H9 (cell line): Measurements from ENCODE around the gene EP300. TPM values are rescaled to one million over a fixed set of nuclear protein-coding genes. Genes with fewer than 3 reads are reported as not detected.

Experiments used
- DNase-seq: peaks from one replicate; pipeline ENCODE4 v3.0.0-alpha.2; 2017
- H2AFZ ChIP-seq: one replicate; pipeline ENCODE4 v1.6.1; 2013; ENCODE audit warnings: mild to moderate bottlenecking, low read length, control low read depth, moderate library complexity
- H2AK5ac ChIP-seq: 2 replicates; pipeline ENCODE4 v1.6.1; 2013; ENCODE audit warnings: low read length, control low read depth, mixed read lengths; ENCODE audit not compliant: insufficient read length
- H2BK120ac ChIP-seq: one replicate; pipeline ENCODE4 v1.6.1; 2013; ENCODE audit warnings: low read depth, mild to moderate bottlenecking, low read length, control low read depth, inconsistent platforms; ENCODE audit not compliant: poor library complexity, severe bottlenecking
- H2BK12ac ChIP-seq: 2 replicates; pipeline ENCODE4 v1.6.1; 2013; ENCODE audit warnings: low read length, control low read depth, mixed read lengths, low read depth; ENCODE audit not compliant: insufficient read length
- H2BK15ac ChIP-seq: 2 replicates; pipeline ENCODE4 v1.6.1; 2013; ENCODE audit warnings: low read depth, low read length, control low read depth
- H2BK20ac ChIP-seq: one replicate; pipeline ENCODE4 v1.6.1; 2013; ENCODE audit warnings: low read depth, mild to moderate bottlenecking, low read length, control low read depth, inconsistent platforms; ENCODE audit not compliant: poor library complexity, severe bottlenecking
- H2BK5ac ChIP-seq: 2 replicates; pipeline ENCODE4 v1.6.1; 2013; ENCODE audit warnings: low read length, control low read depth, mixed read lengths; ENCODE audit not compliant: insufficient read length
- H3K14ac ChIP-seq: 2 replicates; pipeline ENCODE4 v1.6.1; 2013; ENCODE audit warnings: low read length, control low read depth; ENCODE audit not compliant: insufficient read depth
- H3K18ac ChIP-seq: 2 replicates; pipeline ENCODE4 v1.6.1; 2013; ENCODE audit warnings: low read depth, mild to moderate bottlenecking, mixed read lengths, low read length, control low read depth; ENCODE audit not compliant: insufficient read length
- H3K23ac ChIP-seq: 2 replicates; pipeline ENCODE4 v1.6.1; 2013; ENCODE audit warnings: low read length, control low read depth, mixed read lengths, low read depth; ENCODE audit not compliant: insufficient read length
- H3K23me2 ChIP-seq: 2 replicates; pipeline ENCODE4 v1.6.1; 2013; ENCODE audit warnings: low read depth, mild to moderate bottlenecking, mixed read lengths, low read length, control low read depth; ENCODE audit not compliant: insufficient read length, poor library complexity, severe bottlenecking
- H3K27ac ChIP-seq: 2 replicates; pipeline ENCODE4 v1.5.1; 2013; ENCODE audit warnings: low read length, control low read depth, mixed read lengths, low read depth; ENCODE audit not compliant: insufficient read length
- H3K27me3 ChIP-seq: 2 replicates; pipeline ENCODE4 v1.6.1; 2013; ENCODE audit warnings: low read length, control low read depth, inconsistent platforms; ENCODE audit not compliant: insufficient read depth
- H3K4ac ChIP-seq: 2 replicates; pipeline ENCODE4 v1.6.1; 2013; ENCODE audit warnings: low read depth, mild to moderate bottlenecking, control low read depth, inconsistent platforms, low read length, moderate library complexity
- H3K4me1 ChIP-seq: 2 replicates; pipeline ENCODE4 v1.6.1; 2013; ENCODE audit warnings: low read length, control low read depth, inconsistent platforms; ENCODE audit not compliant: insufficient read depth
- H3K4me2 ChIP-seq: 2 replicates; pipeline ENCODE4 v1.6.1; 2013; ENCODE audit warnings: low read length, control low read depth, mixed read lengths; ENCODE audit not compliant: insufficient read length, insufficient read depth
- H3K56ac ChIP-seq: 2 replicates; pipeline ENCODE4 v1.6.1; 2013; ENCODE audit warnings: low read depth, mild to moderate bottlenecking, mixed read lengths, low read length, control low read depth; ENCODE audit not compliant: insufficient read length
- H3K79me1 ChIP-seq: 2 replicates; pipeline ENCODE4 v1.6.1; 2013; ENCODE audit warnings: low read depth, mild to moderate bottlenecking, moderate library complexity, low read length, control low read depth, inconsistent platforms; ENCODE audit not compliant: insufficient read depth, poor library complexity, severe bottlenecking
- H3K79me2 ChIP-seq: 2 replicates; pipeline ENCODE4 v1.6.1; 2013; ENCODE audit warnings: low read length, control low read depth, inconsistent platforms; ENCODE audit not compliant: insufficient read depth
- H3K9ac ChIP-seq: 2 replicates; pipeline ENCODE4 v1.6.1; 2013; ENCODE audit warnings: low read length, control low read depth, mixed read lengths; ENCODE audit not compliant: insufficient read length; ENCODE audit errors: extremely low read depth
- H3K9me3 ChIP-seq: one replicate; pipeline ENCODE4 v1.6.1; 2013; ENCODE audit warnings: low read depth, low read length, inconsistent platforms; ENCODE audit not compliant: control insufficient read depth
- H3T11ph ChIP-seq: one replicate; pipeline ENCODE4 v1.6.1; 2013; ENCODE audit warnings: mild to moderate bottlenecking, low read length, control low read depth, inconsistent platforms
- H4K20me1 ChIP-seq: one replicate; pipeline ENCODE4 v1.6.1; 2013; ENCODE audit not compliant: control insufficient read depth, insufficient read length, insufficient read depth
- H4K5ac ChIP-seq: 2 replicates; pipeline ENCODE4 v1.6.1; 2013; ENCODE audit warnings: low read depth, mild to moderate bottlenecking, mixed read lengths, low read length, control low read depth; ENCODE audit not compliant: insufficient read length
- H4K8ac ChIP-seq: replicated peaks from 2 replicates; pipeline ENCODE4 v1.6.1; 2013; ENCODE audit warnings: low read length, control low read depth, mixed read lengths, low read depth; ENCODE audit not compliant: insufficient read length
- H4K91ac ChIP-seq: 2 replicates; pipeline ENCODE4 v1.6.1; 2013; ENCODE audit warnings: low read depth, mild to moderate bottlenecking, moderate library complexity, mixed read lengths, low read length, control low read depth; ENCODE audit not compliant: insufficient read length
- H3K27ac Mint-ChIP-seq, 3 experiments: 2 replicates in 2 of 3; 3 replicates in 1 of 3; pipeline ENCODE4 v1.8.0; 2020 to 2021; ENCODE audit warnings: mixed read lengths in 3 of 3, mild to moderate bottlenecking in 1 of 3, moderate library complexity in 1 of 3
- H3K27me3 Mint-ChIP-seq: 2 replicates; pipeline ENCODE4 v1.8.0; 2021; ENCODE audit warnings: low read depth, mild to moderate bottlenecking, moderate library complexity, mixed read lengths
- H3K36me3 Mint-ChIP-seq, 3 experiments: 2 replicates in 2 of 3; 3 replicates in 1 of 3; pipeline ENCODE4 v1.8.0; 2020 to 2021; ENCODE audit warnings: low read depth in 3 of 3, mixed read lengths in 3 of 3; ENCODE audit not compliant: insufficient read depth in 1 of 3
- H3K4me1 Mint-ChIP-seq, 2 experiments: 2 replicates each; pipeline ENCODE4 v1.8.0; 2020; ENCODE audit warnings: mixed read lengths in 2 of 2
- H3K4me3 Mint-ChIP-seq, 2 experiments: 2 replicates in 1 of 2; 3 replicates in 1 of 2; pipeline ENCODE4 v1.8.0; 2020 to 2021; ENCODE audit warnings: mild to moderate bottlenecking in 2 of 2, mixed read lengths in 2 of 2, moderate library complexity in 1 of 2
- H3K9me3 Mint-ChIP-seq, 2 experiments: 2 replicates in 1 of 2; 3 replicates in 1 of 2; pipeline ENCODE4 v1.8.0; 2020; ENCODE audit warnings: mild to moderate bottlenecking in 2 of 2, mixed read lengths in 2 of 2, moderate library complexity in 1 of 2
- CTCF ChIP-seq: fragments of 200-600 bp; sonication (generic); conservative IDR thresholded peaks from 3 replicates; pipeline ENCODE4 v1.8.0; 2021; ENCODE audit warnings: antibody characterized with exemption, mild to moderate bottlenecking
- WGBS: extraction: QIAGEN DNeasy Blood & Tissue Kit; methylation state at CpG from one replicate; pipeline ENCODE4 v1.1.7; 2013; ENCODE audit warnings: missing lambda C conversion rate, low lambda C conversion rate, mixed read lengths; ENCODE audit not compliant: insufficient read length; ENCODE audit errors: extremely low coverage; 5-methylcytosine and 5-hydroxymethylcytosine counted together
- total RNA-seq: library from RNA; stranded (reverse); gene quantifications from 2 replicates; pipeline ENCODE4 v1.2.1, GENCODE V29; 2021

EP300 gene
- total RNA-seq, 1 experiment from 2014 or later: 136 TPM

DNA sequence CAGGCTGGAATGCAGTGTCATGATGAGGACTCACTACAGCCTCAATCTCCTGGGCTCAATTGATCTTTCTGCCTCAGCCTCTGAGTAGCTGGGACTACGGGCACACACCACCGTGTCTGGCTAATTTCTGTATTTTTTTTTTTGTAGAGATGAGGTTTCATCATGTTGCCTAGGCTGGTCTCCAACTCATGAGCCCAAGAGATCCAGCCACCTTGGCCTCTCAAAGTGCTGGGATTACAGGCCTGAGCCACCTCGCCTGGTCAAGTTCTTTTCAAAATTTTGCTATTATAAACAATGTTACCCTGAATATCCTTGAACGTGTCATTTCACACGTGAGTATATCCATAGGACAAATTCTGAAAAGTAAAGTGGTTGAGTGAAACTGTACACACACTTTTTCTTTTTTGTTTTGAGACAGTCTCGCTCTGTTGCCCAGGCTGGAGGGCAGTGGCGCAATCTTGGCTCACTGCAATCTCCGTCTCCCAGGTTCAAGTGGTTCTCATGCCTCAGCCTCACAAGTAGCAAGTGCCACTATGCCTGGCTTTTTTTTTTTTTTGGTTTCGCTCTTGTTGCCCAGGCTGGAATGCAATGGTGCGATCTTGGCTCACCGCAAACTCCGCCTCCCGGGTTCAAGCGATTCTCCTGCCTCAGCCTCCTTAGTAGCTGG, 21.6 kb upstream of the EP300 start:
- no peak for TF ChIP-seq CTCF
- Histone ChIP-seq H2BK120ac (no peak overlapping the region), H3K23ac (no peak overlapping the region), H2BK20ac (no peak overlapping the region), H3K4me2 (no peak overlapping the region), H3K27ac (no peak overlapping the region), H4K91ac (no peak overlapping the region), H2AFZ (no peak overlapping the region), H4K5ac (no peak overlapping the region), H3K79me1 (no peaks in the 10 kb centered on the region), H2BK12ac (no peak overlapping the region), H3K14ac (no peak overlapping the region), H3K9ac (no peak overlapping the region), H3K4me1 (no peaks in the 10 kb centered on the region), H3T11ph (no peak overlapping the region), H3K23me2 (no peaks in the 10 kb centered on the region), H2AK5ac (no peak overlapping the region), H2BK5ac (no peak overlapping the region), H4K8ac (no peak overlapping the region), H3K18ac (no peak overlapping the region), H3K56ac (no peak overlapping the region), H2BK15ac (no peak overlapping the region), H3K79me2 (no peaks in the 10 kb centered on the region), H3K9me3 (no peaks in the 10 kb centered on the region), H3K4ac (no peak overlapping the region), H4K20me1 (no peaks in the 10 kb centered on the region), H3K27me3 (no peaks in the 10 kb centered on the region)
- Mint-ChIP-seq H3K27me3 (peaks cover 2% of the 10 kb centered on the region; the same call in 1 of the 2 replicates), H3K27ac (no peak overlapping the region), H3K9me3 (no peaks in the 10 kb centered on the region), H3K36me3 (no peaks in the 10 kb centered on the region), H3K4me1 (no peaks in the 10 kb centered on the region), H3K4me3 (no peak overlapping the region)
- no peak for DNase-seq
- no CpG with 5 or more reads among the region's 14 CpGs for WGBS
